Mammary epithelial cell (primary cell): ENCODE data around the gene ZNF862.

Source experiments
- CTCF ChIP-seq, 2 donors: IDR thresholded peaks in 1 of 2; conservative IDR thresholded peaks in 1 of 2; 2 replicates each; pipeline ENCODE4 v1.5.1; 2011 to 2012; ENCODE audit warnings: inconsistent platforms in 2 of 2, low read length in 2 of 2, mild to moderate bottlenecking in 2 of 2, control low read depth in 1 of 2, low read depth in 1 of 2; ENCODE audit not compliant: insufficient read depth in 1 of 2; ENCODE audit errors: extremely low read depth in 1 of 2
- EZH2 ChIP-seq: IDR thresholded peaks from 2 replicates; pipeline ENCODE4 v1.6.1; 2012; ENCODE audit warnings: low read length, inconsistent platforms, borderline replicate concordance

- TF ChIP-seq CTCF (conservative IDR thresholded peaks at IDR 0.05 in 1 of 2, IDR thresholded peaks at IDR 0.05 in 1 of 2; ENCODE audit: extremely low read depth in 1 of 2, insufficient read depth in 1 of 2, low read depth in 1 of 2, low read length in 2 of 2) (no peak), EZH2 (no peak)
These were observed 16.6 kb downstream of the ZNF862 start for GRCh38 chr7:149854611-149855360.
